Measurements from ENCODE around the gene AQP9. TPM values are rescaled to one million over a fixed set of nuclear protein-coding genes. Genes with fewer than 3 reads are reported as not detected.

AQP9 gene
- total RNA-seq, 4 donors from 2014 or later = 0.50 to 5.1 (median 3.0) TPM; not detected in 1

- no peak overlapping the region for H3K4me3 ChIP-seq
- TF ChIP-seq POLR2AphosphoS5 (IDR thresholded peaks at IDR 0.05) = no peak
- no peak for TF ChIP-seq EP300 (IDR thresholded peaks at IDR 0.05)
- TF ChIP-seq, protein P1, sequence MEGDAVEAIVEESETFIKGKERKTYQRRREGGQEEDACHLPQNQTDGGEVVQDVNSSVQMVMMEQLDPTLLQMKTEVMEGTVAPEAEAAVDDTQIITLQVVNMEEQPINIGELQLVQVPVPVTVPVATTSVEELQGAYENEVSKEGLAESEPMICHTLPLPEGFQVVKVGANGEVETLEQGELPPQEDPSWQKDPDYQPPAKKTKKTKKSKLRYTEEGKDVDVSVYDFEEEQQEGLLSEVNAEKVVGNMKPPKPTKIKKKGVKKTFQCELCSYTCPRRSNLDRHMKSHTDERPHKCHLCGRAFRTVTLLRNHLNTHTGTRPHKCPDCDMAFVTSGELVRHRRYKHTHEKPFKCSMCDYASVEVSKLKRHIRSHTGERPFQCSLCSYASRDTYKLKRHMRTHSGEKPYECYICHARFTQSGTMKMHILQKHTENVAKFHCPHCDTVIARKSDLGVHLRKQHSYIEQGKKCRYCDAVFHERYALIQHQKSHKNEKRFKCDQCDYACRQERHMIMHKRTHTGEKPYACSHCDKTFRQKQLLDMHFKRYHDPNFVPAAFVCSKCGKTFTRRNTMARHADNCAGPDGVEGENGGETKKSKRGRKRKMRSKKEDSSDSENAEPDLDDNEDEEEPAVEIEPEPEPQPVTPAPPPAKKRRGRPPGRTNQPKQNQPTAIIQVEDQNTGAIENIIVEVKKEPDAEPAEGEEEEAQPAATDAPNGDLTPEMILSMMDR (IDR thresholded peaks at IDR 0.05) = peak in 1 of 4 experiments; percentile 13
- TF ChIP-seq POLR2A (IDR thresholded peaks at IDR 0.05) = no peak
- ATAC-seq = no peak
- no peaks in the 10 kb centered on the region for H3K36me3 ChIP-seq
- 41 to 48% methylated on average over 3 of the region's 3 CpGs for WGBS, 2 donors (ENCODE audit: low coverage in 1 of 2)
- H3K4me1 ChIP-seq = peaks cover 0 to 13% (median 0%) of the 10 kb centered on the region in 3 donors
- no peaks in the 10 kb centered on the region for H3K27me3 ChIP-seq
- no peak overlapping the region for H3K27ac ChIP-seq
- peaks cover 0 to 4% (median 0%) of the 10 kb centered on the region in 3 donors for H3K9me3 ChIP-seq
Measured at GRCh38 chr15:58221591-58222241, 83.5 kb downstream of the AQP9 start.

DNA sequence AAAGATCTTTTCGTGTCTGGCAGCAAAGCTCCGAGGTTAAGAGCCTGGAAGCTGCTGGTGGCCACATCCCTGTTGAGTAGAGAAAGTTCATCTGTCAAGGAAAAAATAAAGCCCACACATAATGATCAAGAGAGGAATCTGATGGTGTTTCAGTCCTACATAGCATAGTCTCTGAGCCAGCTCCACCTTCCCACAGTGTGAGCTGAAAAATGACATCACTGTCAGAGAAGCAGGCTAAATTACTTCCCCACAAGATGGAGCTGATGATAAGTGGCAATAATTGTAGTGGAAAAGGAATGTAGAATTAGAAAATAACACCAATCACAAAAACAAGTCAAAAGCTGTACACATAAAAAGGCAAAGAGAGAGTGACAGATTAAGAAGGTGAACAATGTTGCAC is 84.5 kb downstream of the AQP9 start:
- Histone ChIP-seq H3K9me3 (peaks cover 0 to 4% (median 0%) of the 10 kb centered on the region in 3 donors), H3K36me3 (no peaks in the 10 kb centered on the region), H3K4me3 (no peak overlapping the region), H3K27ac (no peak overlapping the region), H3K4me1 (peaks cover 0 to 14% (median 0%) of the 10 kb centered on the region in 3 donors), H3K27me3 (no peaks in the 10 kb centered on the region)
- ATAC-seq = no peak
- TF ChIP-seq POLR2AphosphoS5 (IDR thresholded peaks at IDR 0.05) (no peak), POLR2A (IDR thresholded peaks at IDR 0.05) (no peak), EP300 (IDR thresholded peaks at IDR 0.05) (no peak)
- TF ChIP-seq, protein P1 (IDR thresholded peaks at IDR 0.05) = no peak
- 63 to 100% methylated on average over 1 to 2 of the region's 2 CpGs for WGBS, 2 donors (ENCODE audit: low coverage in 1 of 2)

GRCh38 chr15:58223432-58223831 is 85.3 kb downstream of the AQP9 start:
- Histone ChIP-seq H3K36me3 (no peaks in the 10 kb centered on the region), H3K27ac (no peak overlapping the region), H3K9me3 (peaks cover 0 to 4% (median 0%) of the 10 kb centered on the region in 3 donors), H3K27me3 (no peaks in the 10 kb centered on the region), H3K4me3 (no peak overlapping the region), H3K4me1 (peaks cover 0 to 22% (median under 1%) of the 10 kb centered on the region in 3 donors)
- 90 to 100% methylated on average over 2 to 3 of the region's 3 CpGs for WGBS, 2 donors (ENCODE audit: low coverage in 1 of 2)
- no peak for ATAC-seq
- TF ChIP-seq POLR2AphosphoS5 (IDR thresholded peaks at IDR 0.05) = no peak
- TF ChIP-seq POLR2A (IDR thresholded peaks at IDR 0.05) = no peak
- no peak for TF ChIP-seq EP300 (IDR thresholded peaks at IDR 0.05)

GRCh38 chr15:58224068-58224467 is 85.9 kb downstream of the AQP9 start:
- H3K27ac ChIP-seq = no peak overlapping the region
- H3K4me3 ChIP-seq = no peak overlapping the region
- no peaks in the 10 kb centered on the region for H3K36me3 ChIP-seq
- 81 to 88% methylated on average over 2 of the region's 2 CpGs for WGBS, 2 donors (ENCODE audit: low coverage in 1 of 2)
- TF ChIP-seq EP300 (IDR thresholded peaks at IDR 0.05) (no peak), POLR2AphosphoS5 (IDR thresholded peaks at IDR 0.05) (no peak), POLR2A (IDR thresholded peaks at IDR 0.05) (no peak)
- TF ChIP-seq, protein P1 (IDR thresholded peaks at IDR 0.05) = no peak
- ATAC-seq = no peak
- peaks cover 0 to 28% (median 7%) of the 10 kb centered on the region in 3 donors for H3K4me1 ChIP-seq
- peaks cover 0 to 4% (median 0%) of the 10 kb centered on the region in 3 donors for H3K9me3 ChIP-seq
- H3K27me3 ChIP-seq = no peaks in the 10 kb centered on the region

DNA sequence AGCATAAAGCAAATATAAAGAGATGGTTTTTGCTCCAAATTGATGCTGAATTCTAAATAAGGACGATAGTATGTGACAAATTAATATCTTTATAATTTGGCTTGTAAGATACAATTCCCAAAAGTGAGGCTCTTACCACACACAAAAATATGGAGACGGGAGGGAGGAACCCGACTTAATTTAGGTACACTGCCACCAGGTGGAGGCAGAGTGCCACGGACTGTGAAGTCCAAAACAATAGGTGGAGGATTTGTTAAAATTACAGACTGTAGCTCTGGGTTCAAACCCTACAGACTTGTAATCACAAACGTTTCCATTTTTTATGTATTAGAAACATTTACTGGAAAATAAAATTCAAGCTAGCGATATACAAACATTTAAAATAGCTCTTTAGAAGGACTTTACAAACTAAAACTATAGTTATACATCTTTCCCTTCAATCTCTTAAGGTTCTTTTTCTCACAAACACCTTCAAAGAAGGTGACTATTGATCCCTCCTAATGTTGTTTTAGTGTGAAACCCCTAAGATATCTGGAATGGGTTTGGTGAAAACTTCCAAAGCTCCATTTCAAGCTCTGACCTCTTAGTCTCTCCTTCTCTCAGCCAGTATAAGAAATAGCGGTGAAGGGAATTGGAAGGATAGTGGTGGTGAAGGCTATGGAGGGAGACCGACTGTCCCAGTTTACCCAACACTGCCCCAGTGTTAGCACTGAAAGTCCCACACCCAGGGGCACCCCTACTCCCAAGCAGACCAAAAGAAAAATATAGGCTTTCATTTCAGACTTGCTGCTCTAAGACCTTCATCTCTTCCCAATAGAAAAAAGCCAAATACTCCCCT is 89.7 kb downstream of the AQP9 start:
- no peak overlapping the region for H3K4me3 ChIP-seq
- no peak overlapping the region for H3K27ac ChIP-seq
- no peaks in the 10 kb centered on the region for H3K9me3 ChIP-seq
- no peak for ATAC-seq
- no peaks in the 10 kb centered on the region for H3K27me3 ChIP-seq
- H3K4me1 ChIP-seq = peaks cover 0 to 34% (median 10%) of the 10 kb centered on the region in 3 donors
- TF ChIP-seq, protein P1 (IDR thresholded peaks at IDR 0.05) = peak; percentile 55 to 76 (median 72)
- TF ChIP-seq POLR2A (IDR thresholded peaks at IDR 0.05) = no peak
- H3K36me3 ChIP-seq = no peaks in the 10 kb centered on the region
- 29 to 44% methylated on average over 6 to 7 of the region's 8 CpGs for WGBS, 2 donors (ENCODE audit: low coverage in 1 of 2)

All from gastroesophageal sphincter (tissue), 4 donors.